ENCODE data around the gene DPCD.
"Not testable (repeated sequence)": the region's sequence is repeated elsewhere in the genome, so short reads cannot be mapped to it uniquely, and the experiment has no call there.

Gene DPCD

DNA sequence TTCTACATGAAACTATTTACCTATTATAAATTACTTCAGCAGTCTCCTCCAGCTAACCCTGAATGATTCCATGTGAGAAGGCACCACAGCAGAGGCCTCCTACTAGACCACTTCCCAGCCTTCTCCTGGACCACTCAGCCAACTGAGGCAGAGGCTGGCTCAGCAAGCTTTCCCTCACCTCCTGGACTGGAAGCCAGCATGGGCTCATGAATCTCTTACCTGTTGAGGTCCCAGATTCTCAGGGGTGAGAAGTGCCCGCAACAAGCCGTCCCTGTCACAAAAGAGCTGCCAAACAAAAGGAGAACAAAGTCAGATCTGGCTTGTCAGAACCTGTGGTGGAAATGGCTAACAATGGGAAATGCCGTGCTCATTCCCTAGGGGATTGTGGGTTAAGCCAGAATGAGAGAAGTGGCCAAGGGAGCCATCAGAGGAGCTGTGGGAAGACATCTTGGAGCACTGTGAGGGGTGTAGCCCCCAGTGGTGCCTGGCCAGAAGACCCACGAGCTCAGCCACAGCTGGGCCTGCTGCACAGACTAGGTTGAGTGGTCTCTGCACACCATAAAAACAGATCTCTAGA, 36.5 kb downstream of the DPCD start:
- DNase-seq: no peak

DNA sequence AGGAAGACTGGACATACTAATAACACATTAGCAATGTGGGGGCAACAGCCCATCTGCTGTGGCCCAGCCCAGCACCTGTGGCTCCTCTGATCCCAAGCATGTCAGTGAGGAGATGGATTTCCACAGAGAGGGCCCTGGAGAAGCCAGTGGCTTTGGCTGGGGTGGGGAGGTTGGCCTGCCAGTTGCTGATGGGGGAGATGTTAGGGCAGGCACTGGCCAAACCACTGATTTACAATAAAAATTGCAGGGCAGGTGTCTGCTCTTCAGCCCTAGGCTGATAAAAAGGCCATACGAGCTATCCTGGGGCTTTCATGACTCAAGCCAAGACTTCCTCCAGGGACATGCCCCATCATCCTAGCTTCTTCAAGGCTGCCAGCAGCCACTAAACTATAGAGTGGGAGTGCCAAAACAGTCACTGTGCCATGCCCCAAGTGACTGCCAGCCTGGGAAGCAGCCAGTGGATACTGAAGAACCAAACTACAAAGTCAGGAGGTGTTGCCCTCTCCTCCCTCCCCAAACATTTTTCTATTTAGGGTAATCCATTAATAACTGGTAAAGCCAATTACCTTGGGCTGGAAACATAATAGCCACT, 37.8 kb downstream of the DPCD start:
- no peak for DNase-seq

DNA sequence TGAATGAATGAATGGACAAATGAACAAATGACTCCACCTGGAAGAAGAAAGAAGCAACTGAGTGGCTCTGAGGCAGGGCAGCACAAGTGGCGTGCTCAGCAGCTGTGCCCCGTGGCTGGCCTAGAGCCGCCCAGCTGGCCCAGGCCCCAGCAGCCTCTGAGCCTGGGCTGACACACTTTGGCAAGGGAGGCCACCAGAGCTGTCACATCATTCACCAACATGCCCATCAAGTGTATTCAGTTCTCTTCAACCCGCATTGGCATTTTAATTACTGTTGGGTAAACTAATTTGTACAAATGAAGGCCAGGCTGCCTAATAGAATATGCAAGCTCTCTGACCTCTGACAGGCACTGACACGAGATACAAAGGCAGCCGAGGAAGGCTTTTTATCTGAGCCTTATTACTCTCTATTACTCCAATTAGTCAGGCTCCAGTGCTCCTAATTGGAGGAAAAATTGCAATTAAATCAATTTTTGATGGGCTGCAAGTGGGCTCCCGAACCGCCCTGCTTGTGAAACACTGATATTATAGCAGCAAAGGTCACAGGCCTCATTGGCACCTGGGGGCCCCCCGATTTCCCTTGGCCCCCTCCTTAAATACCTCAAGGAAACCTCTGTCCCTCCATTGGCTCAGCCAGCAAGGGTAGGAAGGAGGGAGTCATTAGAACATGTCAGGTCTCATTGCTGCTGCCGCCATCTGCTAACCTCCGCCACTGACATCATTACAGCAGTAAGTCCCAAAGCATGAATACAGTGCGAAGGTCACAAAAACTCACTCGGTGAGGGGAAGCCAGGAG, 41.9 kb downstream of the DPCD start:
- DNase-seq: no peak

DNA sequence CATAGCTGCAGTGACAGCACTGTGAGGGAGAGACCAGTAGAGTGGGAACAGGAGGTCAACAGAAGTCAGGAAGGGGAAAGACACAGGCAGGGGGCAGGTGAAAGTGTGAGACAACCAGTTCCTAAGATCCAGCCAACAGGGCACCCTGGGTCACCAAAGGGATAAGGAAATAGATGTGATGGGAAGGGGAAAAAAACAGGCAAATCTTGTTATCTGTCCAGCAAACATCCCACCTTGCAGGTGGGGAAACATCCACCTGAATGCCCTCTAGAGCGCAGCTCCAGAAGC, 42.5 kb downstream of the DPCD start:
- no peak for DNase-seq

DNA sequence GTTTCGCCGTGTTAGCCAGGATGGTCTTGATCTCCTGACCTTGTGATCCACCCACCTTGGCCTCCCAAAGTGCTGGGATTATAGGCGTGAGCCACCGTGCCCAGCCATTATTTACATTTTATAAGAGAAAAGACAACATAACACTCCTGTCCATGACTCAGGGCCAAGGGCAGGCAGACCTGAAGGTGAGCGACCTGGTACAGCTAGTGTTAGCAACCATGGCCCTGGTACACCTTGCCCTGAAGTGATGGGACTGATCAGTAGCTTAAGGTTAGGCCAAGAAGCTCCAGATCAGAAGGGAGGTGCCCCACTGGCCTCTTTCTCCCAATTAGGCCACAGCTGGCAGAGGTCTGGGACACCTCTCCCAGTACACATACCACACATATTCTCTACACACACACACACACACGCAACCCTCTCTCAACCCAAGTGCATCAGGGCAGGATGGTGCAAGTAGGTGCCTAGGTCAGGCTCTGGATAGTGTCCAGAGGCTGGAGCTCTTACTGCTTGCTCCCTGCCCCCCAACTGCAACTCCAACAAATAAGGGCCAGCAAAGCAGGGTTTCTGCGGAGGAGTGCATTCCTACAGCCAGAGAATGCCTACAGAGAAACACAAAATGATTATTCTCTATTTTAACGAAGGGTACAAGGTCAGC, 43.8 kb downstream of the DPCD start:
- DNase-seq: no peak

DNA sequence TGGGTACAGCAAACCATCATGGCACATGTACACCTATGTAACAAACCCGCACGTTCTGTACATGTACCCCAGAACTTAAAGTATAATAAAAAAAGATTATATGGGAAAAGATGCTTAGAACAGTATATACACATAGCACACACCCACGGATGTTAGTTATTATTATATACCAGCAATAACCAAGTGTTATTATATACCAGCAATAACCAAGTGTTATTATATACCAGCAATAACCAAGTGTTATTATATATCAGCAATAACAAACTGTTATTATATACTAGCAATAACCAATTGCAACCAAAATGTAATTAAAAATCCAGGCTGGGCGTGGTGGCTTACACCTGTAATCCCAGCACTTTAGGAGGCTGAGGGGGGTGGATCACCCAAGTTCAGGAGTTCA, 45.4 kb downstream of the DPCD start:
- not testable (repeated sequence) for DNase-seq

DNA sequence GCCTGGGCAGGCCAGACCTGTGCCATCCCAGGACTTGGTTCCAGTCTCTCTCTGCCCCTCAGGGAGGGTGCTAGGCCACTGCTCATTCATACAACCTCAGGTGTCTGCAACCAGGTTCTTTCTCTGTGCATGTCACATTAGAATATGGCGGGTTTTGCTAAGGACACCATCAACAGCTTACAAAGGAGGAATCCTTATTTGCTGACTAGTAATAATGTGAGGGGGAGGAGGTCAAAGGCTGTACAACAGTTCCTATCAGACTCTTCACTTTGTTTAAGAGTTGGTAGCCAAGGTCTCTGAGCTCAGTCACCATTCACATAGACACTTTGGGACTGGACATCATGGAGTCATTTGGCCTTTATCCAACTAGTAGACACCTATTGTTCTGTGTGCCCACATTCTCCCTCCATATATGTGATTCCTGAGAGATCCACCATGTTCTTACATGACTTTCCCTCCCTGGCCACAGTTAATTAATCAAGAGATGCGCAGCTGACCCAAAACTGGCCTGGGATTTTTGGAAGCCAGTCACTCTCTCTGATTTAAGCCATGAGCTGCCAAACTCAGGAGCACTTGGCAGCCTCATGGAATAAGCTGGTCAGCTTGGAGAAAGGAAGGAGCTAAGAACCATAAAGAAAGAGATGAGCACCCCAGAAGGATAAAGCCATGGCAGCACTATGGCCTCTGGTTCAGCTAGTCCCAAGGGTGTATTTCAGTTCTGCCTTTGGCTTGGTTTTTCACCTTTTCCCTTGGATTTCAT, 51.2 kb downstream of the DPCD start:
- DNase-seq: no peak

DNA sequence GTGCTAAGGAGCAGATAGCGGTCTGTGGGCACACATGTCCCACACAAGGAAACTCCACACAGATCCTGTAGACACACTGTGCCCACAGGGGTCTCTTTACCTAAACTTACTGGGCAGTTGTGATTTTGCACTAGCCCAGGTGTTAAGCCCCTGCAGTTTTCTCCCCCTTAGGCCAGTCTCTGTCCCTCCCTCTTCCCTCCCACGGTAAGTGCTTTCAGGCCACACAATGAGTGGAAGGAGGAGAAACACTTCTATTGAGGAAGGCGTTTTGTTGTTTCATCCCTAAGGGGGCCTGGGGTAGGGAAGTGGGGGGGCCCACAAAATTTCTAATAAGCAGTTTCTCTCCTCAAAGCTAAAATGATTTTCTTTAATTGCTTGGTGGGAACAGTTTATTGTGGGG, 55.4 kb downstream of the DPCD start:
- DNase-seq: no peak

DNA sequence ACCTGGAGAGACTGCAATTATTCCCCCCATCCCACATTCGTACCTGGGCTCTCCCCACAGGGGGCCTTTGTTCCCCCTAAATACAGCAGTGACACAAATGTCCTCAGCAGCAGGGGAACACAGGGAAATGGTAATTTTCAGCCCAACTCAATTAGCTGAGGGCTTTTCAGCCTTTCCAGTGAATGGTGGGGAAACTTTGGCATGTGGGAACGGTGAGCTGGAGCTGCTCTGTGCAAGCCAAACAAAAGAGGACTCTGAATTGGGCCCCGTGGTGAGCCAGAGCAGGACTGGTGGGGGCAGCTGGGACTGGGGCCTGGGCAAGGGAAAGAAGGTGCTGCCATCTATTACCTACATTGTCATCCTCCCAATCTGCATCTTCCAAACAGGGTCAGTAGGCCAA, 55.9 kb downstream of the DPCD start:
- DNase-seq: no peak

DNA sequence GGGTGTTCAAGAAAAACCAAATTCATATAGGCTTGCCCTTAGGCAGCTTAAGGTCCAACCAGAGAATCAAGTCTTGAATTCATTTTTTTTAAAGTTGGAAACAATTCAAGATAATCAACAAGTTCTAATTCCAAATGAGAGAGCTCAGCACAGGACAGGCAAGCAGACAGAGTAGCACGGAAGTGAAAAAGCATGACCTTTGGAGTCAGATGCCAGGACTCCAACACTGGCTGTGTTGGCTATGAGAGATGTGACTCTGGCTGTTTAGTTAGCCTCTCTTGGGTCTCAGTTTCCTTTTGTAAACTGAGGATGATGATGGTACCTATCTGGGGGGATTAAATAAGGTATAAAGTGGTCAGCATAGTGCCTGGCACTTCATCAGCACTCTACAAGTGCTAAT, 57.5 kb downstream of the DPCD start:
- no peak for DNase-seq

DNA sequence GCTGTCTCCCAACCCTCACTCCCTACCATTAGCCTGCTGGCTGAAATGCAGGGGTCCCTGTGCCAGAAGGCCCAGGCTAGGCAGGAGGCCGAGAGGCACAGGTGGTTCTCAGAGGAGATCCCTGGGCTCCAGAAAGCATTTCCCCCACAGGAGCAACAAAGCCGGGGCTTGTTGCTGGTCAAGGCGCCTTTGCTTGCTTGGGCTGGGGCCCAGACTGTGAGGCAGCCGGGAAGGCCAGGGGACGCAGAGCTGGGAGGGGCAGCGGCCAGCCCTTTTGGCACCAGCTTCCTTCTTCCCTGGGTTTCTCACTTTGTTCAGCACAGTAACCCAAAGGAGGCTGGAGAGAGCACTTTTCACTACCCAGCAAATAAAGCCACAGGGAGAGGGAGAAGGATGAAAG, 58.2 kb downstream of the DPCD start:
- DNase-seq: no peak

DNA sequence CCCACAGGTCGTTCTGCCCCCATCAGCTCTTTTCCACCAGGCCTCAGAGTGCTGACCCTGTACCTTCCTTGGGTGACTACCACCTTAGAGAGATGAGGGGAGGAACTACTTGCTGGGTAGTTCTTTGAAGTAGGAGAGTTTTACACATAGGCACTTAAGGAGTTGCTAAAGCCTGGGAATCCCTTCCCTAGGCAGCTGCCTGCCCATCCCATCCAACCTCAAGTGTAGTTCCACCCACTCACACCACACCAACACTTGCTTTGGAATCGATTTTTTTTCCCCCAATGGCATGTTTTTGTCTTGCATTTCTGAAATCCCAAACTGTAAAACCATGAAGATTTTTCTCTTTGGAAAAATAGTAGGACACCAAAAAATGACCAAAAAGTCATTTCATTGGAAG, 59.1 kb downstream of the DPCD start:
- no peak for DNase-seq

DNA sequence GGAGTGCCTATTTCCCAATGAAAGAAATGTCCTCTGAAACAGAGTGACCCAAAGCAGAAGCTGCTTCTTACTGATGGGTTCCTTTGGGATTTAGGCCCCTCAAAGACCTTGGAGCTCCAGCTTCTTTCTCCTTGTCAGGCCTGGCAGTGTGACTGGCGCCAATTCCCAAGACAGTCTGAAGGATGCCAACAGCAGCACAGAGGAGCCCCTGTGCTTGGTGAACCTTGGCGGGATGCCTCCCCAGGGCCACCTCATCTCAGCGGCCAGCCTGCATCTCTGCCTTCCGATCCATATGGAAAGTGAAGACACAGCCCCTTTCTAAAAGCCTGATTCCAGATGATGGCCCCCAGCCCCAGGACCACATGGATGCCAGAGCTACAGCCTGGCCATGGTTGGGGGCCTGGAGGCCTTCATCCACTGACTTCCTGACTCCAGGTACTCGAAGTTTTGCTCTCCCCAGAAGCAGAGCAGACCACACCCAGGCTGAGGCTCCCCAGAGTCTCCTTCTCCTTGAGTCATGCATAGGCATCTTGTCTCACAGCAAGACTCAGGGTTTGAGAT, 61.5 kb downstream of the DPCD start:
- no peak for DNase-seq

DNA sequence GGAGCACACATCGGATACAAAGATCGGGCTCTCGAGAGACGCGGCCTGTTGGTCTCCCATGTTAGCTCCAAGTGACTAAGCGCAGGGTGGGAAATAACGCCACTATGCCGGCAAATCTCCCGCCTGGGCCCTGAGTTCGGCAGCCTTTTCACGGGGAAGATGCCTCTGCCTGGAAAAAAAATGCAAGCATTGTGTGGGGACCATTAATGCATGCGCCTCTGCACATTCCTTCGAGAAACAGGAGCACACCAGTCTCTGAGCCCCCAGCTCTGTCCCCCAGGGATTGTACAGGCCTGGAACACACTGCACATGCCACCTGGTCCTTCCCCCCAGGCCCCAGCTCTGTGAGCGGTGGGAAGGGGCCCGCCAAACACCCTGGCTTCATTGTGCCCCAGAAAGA, 62.7 kb downstream of the DPCD start:
- no peak for DNase-seq

DNA sequence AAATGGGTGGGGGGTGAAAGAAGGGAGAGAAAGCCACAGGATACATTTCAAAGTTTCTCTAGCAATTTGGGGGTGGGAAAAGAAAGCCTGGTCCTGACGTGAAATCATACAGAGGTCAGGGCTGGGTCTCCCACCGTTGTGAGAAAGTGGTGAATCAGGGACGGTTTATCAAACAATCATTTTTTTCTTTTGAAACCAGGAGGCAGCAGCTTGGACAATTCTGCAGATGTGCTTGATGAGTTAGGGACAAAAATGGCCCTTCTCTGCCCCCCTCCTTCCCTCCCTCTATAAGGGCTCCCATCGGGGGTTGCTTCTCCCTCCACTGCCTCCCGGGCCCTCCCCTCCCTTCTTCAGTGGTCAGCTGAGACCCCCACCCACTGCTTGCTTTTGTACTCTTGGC, 63.2 kb downstream of the DPCD start:
- no peak for DNase-seq

DNA sequence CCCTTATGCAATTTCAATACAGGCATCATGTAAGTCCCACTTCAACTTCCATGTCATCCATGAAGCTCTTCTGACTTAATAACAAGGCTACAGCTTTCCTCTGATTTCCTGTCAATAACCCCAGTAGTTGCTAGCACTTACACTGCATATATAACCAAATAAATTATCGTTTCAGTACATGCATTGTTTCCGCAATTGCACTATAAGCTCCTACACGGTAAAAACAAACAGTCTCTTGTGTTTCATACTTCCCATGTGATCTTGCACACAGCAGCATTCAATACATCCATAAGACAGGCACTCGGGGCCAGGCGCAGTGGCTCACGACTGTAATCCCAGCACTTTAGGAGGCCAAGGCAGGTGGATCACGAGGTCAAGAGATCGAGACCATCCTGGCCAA, 65.4 kb downstream of the DPCD start:
- DNase-seq: no peak

DNA sequence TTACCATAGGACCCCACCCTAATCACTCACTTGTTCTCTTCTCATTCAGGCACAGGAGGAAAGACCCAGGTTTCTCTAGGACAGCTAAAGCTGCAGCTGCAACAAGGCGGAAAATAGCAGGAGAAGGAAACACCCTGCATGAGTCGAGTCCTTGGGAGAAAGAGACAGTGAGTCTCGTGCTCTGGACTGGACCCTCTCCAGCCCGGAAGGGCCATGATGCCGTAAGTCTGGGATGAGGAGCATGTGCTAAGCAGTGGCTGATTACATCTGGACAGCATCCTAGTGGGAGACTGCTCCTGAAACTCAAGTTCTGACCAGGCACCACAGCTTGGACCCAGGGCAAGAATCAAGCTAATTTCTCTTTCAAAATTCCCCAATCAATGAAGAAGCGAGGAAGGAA, 67.4 kb downstream of the DPCD start:
- DNase-seq: no peak

DNA sequence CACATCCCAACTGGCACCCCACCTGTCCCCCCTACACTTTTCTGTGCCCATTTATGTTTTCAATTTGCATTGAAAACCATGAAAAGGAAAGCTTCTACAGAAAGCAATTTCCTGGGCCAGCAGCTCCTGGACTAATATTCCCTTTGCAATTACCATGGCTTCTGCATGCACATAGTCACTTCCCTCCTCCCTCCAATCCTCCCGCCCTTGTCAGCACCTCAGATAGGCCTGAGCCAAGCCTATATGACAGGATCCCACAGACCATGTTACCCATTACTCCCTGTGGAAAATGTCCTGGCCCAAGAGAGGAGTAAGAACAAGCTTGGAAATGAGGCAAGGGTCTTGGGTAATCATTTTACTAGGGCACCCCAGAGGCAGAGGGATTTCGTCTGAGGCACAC, 68.8 kb downstream of the DPCD start:
- no peak for DNase-seq

DNA sequence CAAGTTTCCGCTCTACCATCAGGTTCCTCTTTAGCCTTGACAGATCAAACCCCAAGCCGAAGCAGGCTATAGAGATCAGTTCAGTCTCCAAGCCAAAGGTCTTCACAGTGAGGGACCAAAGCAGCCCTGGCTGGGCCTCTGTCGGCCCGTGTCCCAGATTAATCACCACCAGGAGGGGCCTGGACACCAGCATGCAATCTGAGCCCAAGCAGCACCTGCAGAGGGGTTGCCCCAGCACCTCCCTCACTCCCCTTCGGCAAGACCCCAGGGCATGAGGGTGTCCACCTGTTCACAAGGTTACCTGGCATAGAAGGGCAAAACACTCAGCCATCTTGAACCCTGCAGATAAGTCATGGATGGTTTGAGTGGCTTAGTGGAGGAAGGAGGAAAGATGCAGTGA, 70.9 kb downstream of the DPCD start:
- DNase-seq: no peak
